Kidney (tissue), 14 donors: ENCODE measurements around the gene EEF1AKMT3. TPM values are rescaled to one million over a fixed set of nuclear protein-coding genes. Genes with fewer than 3 reads are reported as not detected.

ENCODE experiments used
- DNase-seq, 5 donors: peaks; one replicate each; pipeline ENCODE4 v3.0.0-alpha.2; 2013 to 2020
- FAIRE-seq: peaks from 2 replicates; lab custom pipeline; 2012; peaks lifted over from hg19 to GRCh38; lab: Jason Lieb, UNC
- H3K27ac ChIP-seq, 2 donors: one replicate each; pipeline ENCODE4 v1.7.0; 2013; ENCODE audit warnings: low read depth in 2 of 2, low read length in 2 of 2, inconsistent platforms in 1 of 2
- H3K27me3 ChIP-seq: one replicate; pipeline ENCODE4 v1.7.1; 2013; ENCODE audit warnings: low read length, inconsistent platforms; ENCODE audit not compliant: control insufficient read depth, insufficient read depth
- H3K36me3 ChIP-seq, 3 donors: one replicate each; pipeline versions ENCODE4 v1.7.0 to v1.7.1; 2013; ENCODE audit warnings: low read length in 3 of 3, control low read depth in 1 of 3, inconsistent platforms in 1 of 3; ENCODE audit not compliant: insufficient read depth in 3 of 3, control insufficient read depth in 2 of 3
- H3K4me1 ChIP-seq, 3 donors: one replicate each; pipeline versions ENCODE4 v1.7.0 to v1.7.1; 2013; ENCODE audit warnings: low read length in 3 of 3, inconsistent platforms in 1 of 3, low read depth in 1 of 3; ENCODE audit not compliant: control insufficient read depth in 2 of 3, insufficient read depth in 2 of 3
- H3K4me3 ChIP-seq, 3 donors: one replicate each; pipeline versions ENCODE4 v1.7.0 to v1.8.1; 2013; ENCODE audit warnings: low read length in 3 of 3, control low read depth in 1 of 3, inconsistent platforms in 1 of 3
- H3K9ac ChIP-seq, 3 donors: one replicate each; pipeline versions ENCODE4 v1.7.0 to v1.7.1; 2013; ENCODE audit warnings: low read length in 3 of 3, control low read depth in 1 of 3, inconsistent platforms in 1 of 3
- H3K9me3 ChIP-seq, 3 donors: one replicate each; pipeline versions ENCODE4 v1.7.0 to v1.7.1; 2013; ENCODE audit warnings: low read length in 3 of 3, control low read depth in 1 of 3, inconsistent platforms in 1 of 3; ENCODE audit not compliant: control insufficient read depth in 2 of 3, insufficient read depth in 1 of 3
- CTCF ChIP-seq: IDR thresholded peaks from 3 replicates; pipeline ENCODE4 v1.5.1; 2012; ENCODE audit warnings: mild to moderate bottlenecking, moderate library complexity, borderline replicate concordance; ENCODE audit not compliant: insufficient read depth; ENCODE audit errors: extremely low read depth
- intact Hi-C: fragments of 100-400 bp; cut with DNase I; formaldehyde crosslinking; loops from one replicate; pipeline ENCODE4 v1.11.1; 2022
- polyA plus RNA-seq: library from polyadenylated mRNA; stranded (reverse); fragments of 350-450 nt; fragmentation: Illumina TruSeq; extraction: RNeasy Lipid Tissue Mini Kit (QIAGEN cat#74804); gene quantifications from one replicate; pipeline ENCODE4 v1.2.3, GENCODE V29; 2014; ENCODE audit warnings: low read depth, low replicate concordance; ENCODE audit not compliant: insufficient read depth
- total RNA-seq: library from RNA; stranded (reverse); fragmentation: NEBNext Ultra II Directional; extraction: Animal tissue kit (Norgen Biotek cat#: 25700); gene quantifications from one replicate; pipeline ENCODE4 v1.2.1, GENCODE V29; 2021
- donor health status: control.
- donor health status: control.
- donor health status: control.
- donor health status: control.
- donor health status: control.
- donor health status: DM: yes; HTN: yes; CAD: no.
- donor health status: Normal renal cell carcinoma (clear cell type).

The EEF1AKMT3 gene
- total and polyA plus RNA-seq, 2 donors from 2014 or later, result 10.4 to 15.3 TPM

DNA sequence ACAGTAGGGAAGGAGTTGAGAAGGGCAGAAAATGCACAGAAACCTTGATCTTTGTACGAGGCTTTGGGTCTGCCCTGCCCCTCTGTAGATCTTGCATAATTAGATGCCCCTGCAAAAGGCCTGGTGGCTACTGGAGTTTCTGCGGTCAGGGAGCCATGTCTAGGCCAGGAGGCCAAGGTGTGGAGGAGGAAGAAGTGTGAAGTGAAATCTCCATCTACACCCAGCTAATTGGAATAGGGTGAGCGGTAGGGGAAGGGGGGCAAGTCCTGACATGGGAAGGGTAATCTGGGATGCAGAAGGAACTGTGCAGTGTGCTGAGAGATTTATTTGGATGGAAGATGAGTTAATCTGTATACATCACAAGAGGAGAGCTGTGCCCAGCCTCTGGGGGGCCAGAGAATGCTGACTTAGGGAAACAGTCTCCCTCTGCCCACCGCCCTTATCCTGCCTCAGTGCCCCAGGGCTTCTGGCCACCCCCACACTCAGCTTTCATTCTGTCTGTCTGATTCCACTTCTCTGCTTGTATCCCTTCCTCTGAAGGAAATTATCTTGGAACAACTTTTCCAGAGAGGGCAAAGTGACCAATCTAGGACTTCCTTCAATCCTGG is 10.9 kb upstream of the EEF1AKMT3 start:
- intact Hi-C loops, result no loop called here
- no peak overlapping the region for H3K4me3 ChIP-seq
- no peak for TF ChIP-seq CTCF
- H3K9ac ChIP-seq, result no peak overlapping the region
- peak in 1 of 5 donors; percentile 50 for DNase-seq
- peaks cover 0 to 21% (median 15%) of the 10 kb centered on the region in 3 donors for H3K4me1 ChIP-seq
- no peaks in the 10 kb centered on the region for H3K9me3 ChIP-seq
- no peak for FAIRE-seq
- no peak overlapping the region for H3K27ac ChIP-seq
- H3K27me3 ChIP-seq, result peaks cover 25% of the 10 kb centered on the region
- H3K36me3 ChIP-seq, result peaks cover 4 to 5% (median 4%) of the 10 kb centered on the region in 3 donors

DNA sequence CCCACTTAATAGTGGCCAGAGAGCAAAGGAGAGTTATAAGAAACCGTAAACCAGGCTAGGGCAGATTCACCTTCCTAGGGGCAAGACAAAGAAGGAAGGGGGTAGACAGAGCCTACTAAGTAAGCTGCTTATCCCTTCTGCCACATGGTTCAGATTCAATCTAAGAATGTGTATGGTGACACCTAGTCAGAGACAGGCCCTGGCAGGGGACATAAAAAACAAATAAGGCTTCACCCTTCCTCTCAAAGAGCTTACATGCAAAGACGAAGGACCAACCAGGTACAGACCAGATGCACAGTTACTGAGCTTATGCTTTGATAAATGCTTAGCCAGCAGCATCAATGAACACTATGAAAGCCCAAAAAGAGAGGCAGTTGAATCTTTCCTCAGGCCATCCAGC is 10.0 kb upstream of the EEF1AKMT3 start:
- Histone ChIP-seq H3K27ac (no peak overlapping the region), H3K36me3 (peaks cover 4 to 5% (median 4%) of the 10 kb centered on the region in 3 donors), H3K9ac (no peak overlapping the region), H3K27me3 (peaks cover 30% of the 10 kb centered on the region), H3K4me1 (peaks cover 0 to 23% (median 17%) of the 10 kb centered on the region in 3 donors), H3K9me3 (no peaks in the 10 kb centered on the region), H3K4me3 (no peak overlapping the region)
- TF ChIP-seq CTCF, result no peak
- no peak for DNase-seq
- intact Hi-C loops, result no loop called here
- no peak for FAIRE-seq

- no peak for TF ChIP-seq CTCF
- Histone ChIP-seq H3K9ac (no peak overlapping the region), H3K27ac (no peak overlapping the region), H3K27me3 (peaks cover 30% of the 10 kb centered on the region), H3K4me1 (peaks cover 0 to 26% (median 17%) of the 10 kb centered on the region in 3 donors), H3K9me3 (no peaks in the 10 kb centered on the region), H3K4me3 (peak overlapping the region in 1 of 3 donors; percentile 55), H3K36me3 (peaks cover 0 to 5% (median 0%) of the 10 kb centered on the region in 3 donors)
- FAIRE-seq (no peak), DNase-seq (peak in 1 of 5 donors; percentile 29)
- intact Hi-C loops, result no loop called here
Measured at GRCh38 chr12:57763881-57764661, 8.3 kb upstream of the EEF1AKMT3 start.
